D721Med (cell line): ENCODE measurements around the gene STEAP4.
"Not testable (repeated sequence)": the region's sequence is repeated elsewhere in the genome, so short reads cannot be mapped to it uniquely, and the experiment has no call there.

Source experiments
- DNase-seq: peaks from one replicate; pipeline ENCODE4 v3.0.0; 2011; ENCODE audit warnings: low spot score; ENCODE audit not compliant: insufficient read length
- FAIRE-seq: peaks from 2 replicates; lab custom pipeline; 2011; peaks lifted over from hg19 to GRCh38; lab: Jason Lieb, UNC
- CTCF ChIP-seq: IDR thresholded peaks from 2 replicates; pipeline ENCODE4 v1.5.1; 2012; ENCODE audit warnings: mild to moderate bottlenecking, control low read depth; ENCODE audit not compliant: insufficient read depth; ENCODE audit errors: missing control alignments

Gene STEAP4

GRCh38 chr7:88276605-88277153, 30.0 kb downstream of the STEAP4 start:
- DNase-seq = no peak
- no peak for TF ChIP-seq CTCF
- no peak for FAIRE-seq

DNA sequence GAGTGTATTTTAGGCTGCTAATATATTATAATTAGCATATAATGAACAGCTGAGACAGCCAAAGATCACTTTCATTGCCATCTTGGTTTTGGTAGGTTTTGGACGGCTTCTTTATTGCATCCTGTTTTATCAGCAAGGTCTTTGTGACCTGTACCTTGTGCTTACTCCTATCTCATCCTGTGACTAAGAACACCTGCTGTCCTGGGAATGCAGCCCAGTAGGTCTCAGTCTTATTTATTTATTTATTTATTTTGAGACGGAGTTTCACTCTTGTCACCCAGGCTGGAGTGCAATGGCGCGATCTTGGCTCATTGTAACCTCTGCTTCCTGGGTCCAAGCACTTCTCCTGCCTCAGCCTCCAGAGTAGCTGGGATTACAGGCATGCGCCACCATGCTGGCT, 31.8 kb downstream of the STEAP4 start:
- not testable (repeated sequence) for FAIRE-seq, DNase-seq

- DNase-seq = no peak
- TF ChIP-seq CTCF = no peak
- FAIRE-seq = no peak
Measured at GRCh38 chr7:88269586-88269985, 37.1 kb downstream of the STEAP4 start.

DNA sequence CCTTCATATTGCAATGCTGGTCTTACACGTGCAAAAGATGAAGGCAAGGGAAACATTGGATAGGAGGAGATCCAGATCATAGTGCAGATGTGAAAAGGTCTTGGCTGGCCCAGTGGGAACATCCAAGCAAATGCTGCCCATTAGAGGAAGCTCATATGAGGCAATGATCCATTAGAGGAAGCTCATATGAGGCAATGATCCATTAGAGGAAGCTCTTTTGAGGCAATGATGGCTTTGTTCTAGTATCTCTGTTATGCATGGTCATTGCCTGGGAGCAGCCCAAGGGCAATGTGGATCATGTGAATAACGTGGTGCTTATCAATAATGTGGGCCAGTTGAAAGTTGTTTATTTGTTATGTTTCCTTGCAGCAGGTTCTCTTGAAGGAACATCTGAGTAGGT, 37.8 kb downstream of the STEAP4 start:
- DNase-seq (no peak), FAIRE-seq (no peak)
- no peak for TF ChIP-seq CTCF

GRCh38 chr7:88268051-88268450, 38.6 kb downstream of the STEAP4 start:
- FAIRE-seq (no peak), DNase-seq (no peak)
- no peak for TF ChIP-seq CTCF

GRCh38 chr7:88267421-88267820, 39.3 kb downstream of the STEAP4 start:
- DNase-seq = no peak
- FAIRE-seq = no peak
- TF ChIP-seq CTCF = no peak

DNA sequence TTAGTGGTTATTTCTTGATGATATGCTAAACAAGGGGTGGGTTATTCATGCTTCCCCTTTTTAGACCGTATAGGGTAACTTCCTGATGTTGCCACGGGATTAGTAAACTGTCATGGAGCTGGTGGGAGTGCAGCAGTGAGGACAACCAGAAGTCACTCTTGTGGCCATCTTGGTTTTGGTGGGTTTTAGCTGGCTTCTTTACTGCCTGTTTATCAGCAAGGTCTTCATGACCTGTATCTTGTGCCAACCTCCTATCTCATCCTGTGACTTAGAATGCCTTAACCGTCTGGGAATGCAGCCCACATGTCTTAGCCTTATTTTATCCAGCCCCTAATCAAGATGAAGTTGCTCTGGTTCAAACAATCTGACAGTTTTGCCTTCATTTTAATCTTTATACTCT, 41.7 kb downstream of the STEAP4 start:
- FAIRE-seq, DNase-seq: not testable (repeated sequence)

GRCh38 chr7:88262562-88262961, 44.1 kb downstream of the STEAP4 start:
- TF ChIP-seq CTCF = no peak
- FAIRE-seq = no peak
- DNase-seq = no peak
